Lower leg skin (tissue), 4 donors: ENCODE results near the gene SDC4. TPM values are rescaled to one million over a fixed set of nuclear protein-coding genes. Genes with fewer than 3 reads are reported as not detected.

Source experiments
- DNase-seq, 2 donors: peaks; one replicate each; pipeline ENCODE4 v3.0.0-alpha.2; 2019; ENCODE audit warnings: low spot score in 2 of 2
- H3K4me3 ChIP-seq: fragments of 200-600 bp; sonication (generic); 2 replicates; pipeline ENCODE4 v1.5.1; 2017; ENCODE audit warnings: mild to moderate bottlenecking, low read depth; ENCODE audit not compliant: poor library complexity, severe bottlenecking
- CTCF ChIP-seq, 3 donors: fragments of 450-650 bp; IDR thresholded peaks; one replicate each; pipeline ENCODE4 v1.5.1; 2016; ENCODE audit warnings: antibody characterized with exemption in 3 of 3, mild to moderate bottlenecking in 3 of 3, moderate library complexity in 2 of 3
- POLR2A ChIP-seq, 2 donors: fragments of 450-650 bp; IDR thresholded peaks; one replicate each; pipeline ENCODE4 v1.6.1; 2016 to 2017; ENCODE audit warnings: antibody characterized with exemption in 2 of 2, mild to moderate bottlenecking in 1 of 2, moderate library complexity in 1 of 2
- WGBS, 2 donors: methylation state at CpG; one replicate each; pipeline ENCODE4 v1.1.5; 2018; 5-methylcytosine and 5-hydroxymethylcytosine counted together
- intact Hi-C: fragments of 100-400 bp; cut with DNase I; formaldehyde crosslinking; loops from one replicate; pipeline ENCODE4 v1.15.0; 2023; ENCODE audit warnings: low total_unique reads
- total RNA-seq, 4 donors: library from RNA; depleted of rRNA; stranded (reverse); fragments of >200 nt; gene quantifications; one replicate each; pipeline ENCODE4 v1.1.0, GENCODE V29; 2016

SDC4 gene
- total RNA-seq, 4 donors from 2014 or later = 226 to 317 (median 278) TPM

GRCh38 chr20:45275338-45275737 lies 72.9 kb downstream of the SDC4 start:
- intact Hi-C loops = no loop called here
- no peak for DNase-seq
- TF ChIP-seq CTCF (IDR thresholded peaks at IDR 0.05) (no peak), POLR2A (IDR thresholded peaks at IDR 0.05) (no peak)
- 59 to 65% methylated on average over 3 of the region's 3 CpGs for WGBS, 2 donors
- H3K4me3 ChIP-seq = no peak overlapping the region

Other genes starting within 250 kb of the SDC4 start
- gene KCNS1, start 247.3 kb downstream of the SDC4 start, total RNA-seq = 1 to 10 TPM in 2 of 4 donors, under 1 TPM in 2; 0.84 to 2.3 (median 1.3) TPM
- gene WFDC5, start 233.2 kb downstream of the SDC4 start, total RNA-seq = 100 to 1,000 TPM; 340 to 533 (median 389) TPM
- 10 to 100 TPM in 2 of 4 donors, 1 to 10 TPM in 2; 5.0 to 13.5 (median 9.4) TPM for gene WFDC12, start 224.0 kb downstream of the SDC4 start, total RNA-seq
- 10 to 100 TPM in 1 of 4 donors, 1 to 10 TPM in 2, under 1 TPM in 1; 0.76 to 62.6 (median 5.2) TPM for gene PI3, start 173.5 kb downstream of the SDC4 start, total RNA-seq
- gene SEMG1, start 141.4 kb downstream of the SDC4 start, total RNA-seq = under 1 TPM in 1 of 4 donors, not detected in 3; 0.34 TPM
- not detected for gene SEMG2, start 127.1 kb downstream of the SDC4 start, total RNA-seq
- 100 to 1,000 TPM; 206 to 584 (median 292) TPM for gene SLPI, start 93.9 kb downstream of the SDC4 start, total RNA-seq
- gene RBPJL, start 41.6 kb downstream of the SDC4 start, total RNA-seq = not detected
- 1 to 10 TPM in 2 of 4 donors, under 1 TPM in 2; 0.61 to 4.5 (median 1.8) TPM for gene MATN4, start 40.1 kb downstream of the SDC4 start, total RNA-seq
- gene SYS1, start 14.7 kb upstream of the SDC4 start, total RNA-seq = 10 to 100 TPM; 27.3 to 46.6 (median 36.0) TPM
- gene TP53TG5, start 29.9 kb upstream of the SDC4 start, total RNA-seq = not detected
- gene DBNDD2, start 59.9 kb upstream of the SDC4 start, total RNA-seq = 100 to 1,000 TPM in 1 of 4 donors, 10 to 100 TPM in 3; 53.2 to 115 (median 72.5) TPM
- gene PIGT, start 67.7 kb upstream of the SDC4 start, total RNA-seq = 10 to 100 TPM; 33.6 to 64.5 (median 45.6) TPM
- gene WFDC2, start 121.3 kb upstream of the SDC4 start, total RNA-seq = 10 to 100 TPM; 11.3 to 24.7 (median 14.5) TPM
- gene SPINT3, start 167.2 kb upstream of the SDC4 start, total RNA-seq = not detected
- gene WFDC6, start 191.1 kb upstream of the SDC4 start, total RNA-seq = 1 to 10 TPM in 1 of 4 donors, not detected in 3; 1.6 TPM
- not detected for gene EPPIN, start 199.0 kb upstream of the SDC4 start, total RNA-seq
- not detected for gene WFDC8, start 230.9 kb upstream of the SDC4 start, total RNA-seq